ENCODE data around the gene MYO9B.
"Not testable (repeated sequence)": the region's sequence is repeated elsewhere in the genome, so short reads cannot be mapped to it uniquely, and the experiment has no call there.

The MYO9B gene

DNA sequence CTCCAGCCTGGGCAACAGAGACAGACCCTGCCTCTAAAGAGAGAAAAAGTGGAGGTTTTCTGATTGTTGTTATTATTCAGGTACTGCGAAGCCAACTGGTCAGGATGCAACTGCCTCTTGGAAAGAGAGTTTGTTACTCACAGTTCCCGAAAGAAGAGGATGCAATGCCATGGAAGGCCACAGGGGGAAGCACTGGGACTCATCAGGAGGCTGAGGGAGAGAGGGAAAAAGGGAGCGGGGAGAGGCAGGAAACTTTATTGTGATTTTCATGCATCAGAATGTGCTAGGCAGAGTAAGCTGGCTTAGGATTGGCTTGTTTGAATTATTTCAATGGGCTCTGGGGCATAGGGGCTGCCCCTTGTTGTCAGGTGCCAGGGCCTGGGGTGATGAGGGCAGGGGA, 27.6 kb downstream of the MYO9B start:
- Histone ChIP-seq H3K9me2 (replicated peaks; ENCODE audit: insufficient read depth, low read length) (no peaks in the 10 kb centered on the region), H3K27me3 (ENCODE audit: low read length) (no peaks in the 10 kb centered on the region), H2AFZ (ENCODE audit: low read depth, low read length, severe bottlenecking) (no peak overlapping the region), H3K4me3 (ENCODE audit: insufficient read depth, low read length, poor library complexity, severe bottlenecking) (no peak overlapping the region), H3F3A (ENCODE audit: insufficient read depth) (no peaks in the 10 kb centered on the region), H3K9ac (ENCODE audit: low read length) (no peak overlapping the region), H3K27ac (ENCODE audit: low read depth, low read length) (no peak overlapping the region), H3K36me3 (ENCODE audit: low read length) (peaks cover 14% of the 10 kb centered on the region), H3K79me2 (ENCODE audit: insufficient read depth, low read length) (peaks cover 87% of the 10 kb centered on the region), H3K4me2 (ENCODE audit: low read depth, low read length, poor library complexity, severe bottlenecking) (no peak overlapping the region), H3K9me3 (ENCODE audit: insufficient read depth, low read length) (peaks cover 3% of the 10 kb centered on the region; the same call in 1 of the 2 replicates), H4K20me1 (ENCODE audit: low read depth, low read length) (no peaks in the 10 kb centered on the region; the same call in 1 of the 2 replicates)
- TF ChIP-seq EZH2phosphoT487 (conservative IDR thresholded peaks at IDR 0.05; ENCODE audit: low read length): no peak
- TF ChIP-seq, protein P1, sequence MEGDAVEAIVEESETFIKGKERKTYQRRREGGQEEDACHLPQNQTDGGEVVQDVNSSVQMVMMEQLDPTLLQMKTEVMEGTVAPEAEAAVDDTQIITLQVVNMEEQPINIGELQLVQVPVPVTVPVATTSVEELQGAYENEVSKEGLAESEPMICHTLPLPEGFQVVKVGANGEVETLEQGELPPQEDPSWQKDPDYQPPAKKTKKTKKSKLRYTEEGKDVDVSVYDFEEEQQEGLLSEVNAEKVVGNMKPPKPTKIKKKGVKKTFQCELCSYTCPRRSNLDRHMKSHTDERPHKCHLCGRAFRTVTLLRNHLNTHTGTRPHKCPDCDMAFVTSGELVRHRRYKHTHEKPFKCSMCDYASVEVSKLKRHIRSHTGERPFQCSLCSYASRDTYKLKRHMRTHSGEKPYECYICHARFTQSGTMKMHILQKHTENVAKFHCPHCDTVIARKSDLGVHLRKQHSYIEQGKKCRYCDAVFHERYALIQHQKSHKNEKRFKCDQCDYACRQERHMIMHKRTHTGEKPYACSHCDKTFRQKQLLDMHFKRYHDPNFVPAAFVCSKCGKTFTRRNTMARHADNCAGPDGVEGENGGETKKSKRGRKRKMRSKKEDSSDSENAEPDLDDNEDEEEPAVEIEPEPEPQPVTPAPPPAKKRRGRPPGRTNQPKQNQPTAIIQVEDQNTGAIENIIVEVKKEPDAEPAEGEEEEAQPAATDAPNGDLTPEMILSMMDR (IDR thresholded peaks at IDR 0.05; ENCODE audit: insufficient read depth, low read length, poor library complexity, severe bottlenecking): peak; percentile 45

GRCh38 chr19:17104679-17105078, 29.1 kb downstream of the MYO9B start:
- Histone ChIP-seq H3K36me3 (ENCODE audit: low read length) (peaks cover 14% of the 10 kb centered on the region), H4K20me1 (ENCODE audit: low read depth, low read length) (no peaks in the 10 kb centered on the region; the same call in 1 of the 2 replicates), H3K9ac (ENCODE audit: low read length) (no peak overlapping the region), H3K79me2 (ENCODE audit: insufficient read depth, low read length) (peaks cover 85% of the 10 kb centered on the region), H3K4me2 (ENCODE audit: low read depth, low read length, poor library complexity, severe bottlenecking) (no peak overlapping the region), H2AFZ (ENCODE audit: low read depth, low read length, severe bottlenecking) (no peak overlapping the region), H3K9me2 (replicated peaks; ENCODE audit: insufficient read depth, low read length) (no peaks in the 10 kb centered on the region), H3K27ac (ENCODE audit: low read depth, low read length) (no peak overlapping the region), H3K27me3 (ENCODE audit: low read length) (no peaks in the 10 kb centered on the region), H3F3A (ENCODE audit: insufficient read depth) (no peaks in the 10 kb centered on the region), H3K4me3 (ENCODE audit: insufficient read depth, low read length, poor library complexity, severe bottlenecking) (no peak overlapping the region), H3K9me3 (ENCODE audit: insufficient read depth, low read length) (peaks cover 3% of the 10 kb centered on the region; the same call in 1 of the 2 replicates)
- TF ChIP-seq, protein P1 (IDR thresholded peaks at IDR 0.05; ENCODE audit: insufficient read depth, low read length, poor library complexity, severe bottlenecking): no peak
- TF ChIP-seq EZH2phosphoT487 (conservative IDR thresholded peaks at IDR 0.05; ENCODE audit: low read length): no peak

DNA sequence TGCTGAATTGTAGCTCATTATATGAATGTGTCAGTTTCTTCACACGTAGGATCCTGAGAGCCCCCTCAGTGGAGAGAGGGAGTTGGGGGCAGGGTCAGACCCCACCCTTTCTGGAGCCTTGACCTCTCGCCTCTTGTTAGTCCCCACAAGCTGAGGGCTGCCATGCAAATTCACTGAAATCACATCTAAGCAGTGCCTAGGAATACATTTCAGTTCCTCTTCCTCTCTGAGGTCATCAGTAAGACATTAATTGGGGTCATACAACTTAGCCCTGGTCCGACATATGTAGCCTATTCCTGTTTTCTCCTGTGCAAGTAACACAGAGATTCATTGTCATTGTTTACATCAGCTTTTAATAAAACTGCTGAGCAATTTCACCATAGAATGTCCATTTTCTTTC, 30.0 kb downstream of the MYO9B start:
- Histone ChIP-seq H3K79me2 (ENCODE audit: insufficient read depth, low read length) (peaks cover 86% of the 10 kb centered on the region), H4K20me1 (ENCODE audit: low read depth, low read length) (no peaks in the 10 kb centered on the region; the same call in 1 of the 2 replicates), H3F3A (ENCODE audit: insufficient read depth) (no peaks in the 10 kb centered on the region), H2AFZ (ENCODE audit: low read depth, low read length, severe bottlenecking) (no peak overlapping the region), H3K9me2 (replicated peaks; ENCODE audit: insufficient read depth, low read length) (no peaks in the 10 kb centered on the region), H3K9ac (ENCODE audit: low read length) (no peak overlapping the region), H3K27ac (ENCODE audit: low read depth, low read length) (no peak overlapping the region), H3K27me3 (ENCODE audit: low read length) (no peaks in the 10 kb centered on the region), H3K4me3 (ENCODE audit: insufficient read depth, low read length, poor library complexity, severe bottlenecking) (no peak overlapping the region), H3K36me3 (ENCODE audit: low read length) (peaks cover 14% of the 10 kb centered on the region), H3K4me2 (ENCODE audit: low read depth, low read length, poor library complexity, severe bottlenecking) (no peak overlapping the region), H3K9me3 (ENCODE audit: insufficient read depth, low read length) (peaks cover 3% of the 10 kb centered on the region; the same call in 1 of the 2 replicates)
- no peak for TF ChIP-seq EZH2phosphoT487 (conservative IDR thresholded peaks at IDR 0.05; ENCODE audit: low read length)
- TF ChIP-seq, protein P1 (IDR thresholded peaks at IDR 0.05; ENCODE audit: insufficient read depth, low read length, poor library complexity, severe bottlenecking): no peak

- H3K27ac ChIP-seq (ENCODE audit: low read depth, low read length); H3K27me3 ChIP-seq (ENCODE audit: low read length); H3K4me3 ChIP-seq (ENCODE audit: insufficient read depth, low read length, poor library complexity, severe bottlenecking); H3K9ac ChIP-seq (ENCODE audit: low read length); H3F3A ChIP-seq (ENCODE audit: insufficient read depth); H2AFZ ChIP-seq (ENCODE audit: low read depth, low read length, severe bottlenecking); H3K9me3 ChIP-seq (ENCODE audit: insufficient read depth, low read length); H3K4me2 ChIP-seq (ENCODE audit: low read depth, low read length, poor library complexity, severe bottlenecking); H4K20me1 ChIP-seq (ENCODE audit: low read depth, low read length); H3K9me2 ChIP-seq (replicated peaks; ENCODE audit: insufficient read depth, low read length): not testable (repeated sequence)
- H3K79me2 ChIP-seq (ENCODE audit: insufficient read depth, low read length): peaks cover 85% of the 10 kb centered on the region
- H3K36me3 ChIP-seq (ENCODE audit: low read length): peaks cover 10% of the 10 kb centered on the region
Observed at GRCh38 chr19:17106964-17107363, 31.4 kb downstream of the MYO9B start.
